Activated CD4-positive, alpha-beta T cell treated with anti-CD3 and anti-CD28 coated beads for 36 hours (primary cell): ENCODE results near the gene CUX1. TPM values are rescaled to one million over a fixed set of nuclear protein-coding genes. Genes with fewer than 3 reads are reported as not detected.
A peak's percentile ranks its signal among the peaks of the same experiment; 100 is the strongest.

Experiments
- ATAC-seq: fragments of 200-7000 bp; cut with Tn5 transposase; one replicate; pipeline ENCODE4 v1.10.0; 2021; ENCODE audit warnings: mild to moderate bottlenecking, moderate library complexity
- CTCF ChIA-PET: fragments of 350-600 bp; sonication (Branson Sonifier 250); formaldehyde crosslinking; loops from one replicate; lab custom pipeline; 2021; ENCODE audit warnings: antibody characterized with exemption; lab: Charles Lee
- POLR2A ChIA-PET: fragments of 350-600 bp; sonication (Branson Sonifier 250); formaldehyde crosslinking; loops from one replicate; lab custom pipeline; 2021; ENCODE audit warnings: antibody characterized with exemption, inconsistent platforms; lab: Charles Lee
- DNase-seq: peaks from one replicate; pipeline ENCODE4 v3.0.0-alpha.2; 2020
- H3K27ac Mint-ChIP-seq: one replicate; pipeline ENCODE4 v1.8.0; 2021; ENCODE audit warnings: mixed read lengths
- H3K27me3 Mint-ChIP-seq: one replicate; pipeline ENCODE4 v1.8.0; 2021; ENCODE audit warnings: mixed read lengths
- H3K36me3 Mint-ChIP-seq: one replicate; pipeline ENCODE4 v1.8.0; 2021; ENCODE audit warnings: low read depth, mixed read lengths
- H3K4me1 Mint-ChIP-seq: one replicate; pipeline ENCODE4 v1.8.0; 2021; ENCODE audit warnings: mixed read lengths
- H3K4me3 Mint-ChIP-seq: one replicate; pipeline ENCODE4 v1.8.0; 2021; ENCODE audit warnings: mild to moderate bottlenecking, moderate library complexity, mixed read lengths
- H3K9me3 Mint-ChIP-seq: one replicate; pipeline ENCODE4 v1.8.0; 2021; ENCODE audit warnings: low read depth, mixed read lengths
- intact Hi-C, 2 experiments: fragments of 100-400 bp; cut with DNase I in 1 of 2; cut with micrococcal nuclease in 1 of 2; formaldehyde crosslinking; loops; one replicate each; pipeline versions ENCODE4 v1.14.2 to v1.15.1; 2022 to 2024; cut with DNase I, micrococcal nuclease
- total RNA-seq, 2 experiments: library from RNA; stranded (reverse); gene quantifications; one replicate each; pipeline ENCODE4 v1.2.3, GENCODE V29; 2021

Gene CUX1
- total RNA-seq, 2 experiments from 2014 or later = 21.6 to 23.5 TPM

- no peak for ATAC-seq
- ChIA-PET CTCF (no interaction called here), POLR2A (no interaction called here)
- Mint-ChIP-seq H3K4me1 (peaks cover 22% of the 10 kb centered on the region), H3K36me3 (no peaks in the 10 kb centered on the region), H3K4me3 (no peak overlapping the region), H3K27ac (no peak overlapping the region), H3K9me3 (no peaks in the 10 kb centered on the region), H3K27me3 (no peaks in the 10 kb centered on the region)
- no peak for DNase-seq
- intact Hi-C loops = no loop called here
Observed at GRCh38 chr7:101950450-101951119, 133.2 kb downstream of the CUX1 start.

DNA sequence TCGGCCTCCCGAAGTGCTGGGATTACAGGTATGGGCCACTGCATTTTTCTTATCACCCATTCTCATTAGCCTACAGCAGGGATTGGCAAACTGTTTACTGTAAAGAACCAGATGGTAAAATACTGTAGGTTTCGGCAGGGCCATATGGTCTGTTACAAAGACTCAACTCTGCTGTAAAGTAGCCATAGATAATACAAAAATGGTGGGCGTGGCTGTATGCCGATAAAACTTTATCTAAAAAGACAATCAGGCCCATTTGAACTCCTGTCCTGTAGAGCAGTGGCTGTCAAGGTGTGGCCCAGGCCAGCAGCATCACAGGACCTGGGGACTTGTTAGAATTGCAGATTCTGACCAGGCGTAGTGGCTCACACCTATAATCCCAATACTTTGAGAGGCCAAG, 134.3 kb downstream of the CUX1 start:
- CTCF ChIA-PET = no interaction called here

GRCh38 chr7:101952355-101953247, 135.2 kb downstream of the CUX1 start:
- ChIA-PET POLR2A (no interaction called here), CTCF (no interaction called here)
- ATAC-seq (no peak), DNase-seq (peak; percentile 11)
- peaks cover 28% of the 10 kb centered on the region for H3K4me1 Mint-ChIP-seq
- no peaks in the 10 kb centered on the region for H3K27me3 Mint-ChIP-seq
- H3K9me3 Mint-ChIP-seq = no peaks in the 10 kb centered on the region
- intact Hi-C loops = no loop called here
- H3K36me3 Mint-ChIP-seq = no peaks in the 10 kb centered on the region
- H3K4me3 Mint-ChIP-seq = peak overlapping the region; percentile 27
- H3K27ac Mint-ChIP-seq = peak overlapping the region; percentile 91

More for the DNA sequence above, 134.3 kb downstream of the CUX1 start:
- no peak overlapping the region for H3K4me3 Mint-ChIP-seq
- H3K9me3 Mint-ChIP-seq = no peaks in the 10 kb centered on the region
- POLR2A ChIA-PET = no interaction called here
- intact Hi-C loops = no loop called here
- H3K4me1 Mint-ChIP-seq = peaks cover 23% of the 10 kb centered on the region
- ATAC-seq (no peak), DNase-seq (no peak)
- no peaks in the 10 kb centered on the region for H3K27me3 Mint-ChIP-seq
- no peak overlapping the region for H3K27ac Mint-ChIP-seq
- no peaks in the 10 kb centered on the region for H3K36me3 Mint-ChIP-seq

DNA sequence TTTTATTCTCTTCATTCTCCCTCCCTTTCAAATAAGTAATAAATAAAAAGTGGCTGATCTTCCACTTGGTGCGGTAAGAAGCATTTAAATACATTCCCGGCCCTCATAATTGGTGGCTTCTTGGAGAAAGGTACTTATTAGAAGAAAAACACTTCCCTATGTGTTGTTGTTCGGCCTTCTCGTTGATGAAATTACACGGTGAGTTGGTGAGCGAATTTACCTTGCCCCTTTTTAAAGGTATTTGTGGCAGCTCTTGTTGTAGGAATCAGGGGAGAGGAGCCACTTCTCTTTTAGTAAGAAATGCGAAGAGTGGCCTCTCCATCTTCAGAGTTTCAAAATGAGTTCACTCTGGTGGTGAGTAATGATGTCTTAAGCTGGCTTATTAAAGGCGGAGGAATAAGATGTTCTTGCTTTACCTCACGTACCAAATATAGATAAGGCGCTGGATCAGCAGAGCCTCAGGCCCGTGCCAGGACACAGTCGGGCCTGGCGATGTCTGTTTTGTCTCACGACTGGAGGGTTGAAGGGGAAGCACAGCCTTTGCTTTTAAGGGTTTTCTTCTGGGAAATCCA, 135.9 kb downstream of the CUX1 start:
- ChIA-PET CTCF (no interaction called here), POLR2A (no interaction called here)
- Mint-ChIP-seq H3K36me3 (no peaks in the 10 kb centered on the region), H3K4me3 (peak overlapping the region; percentile 27), H3K27me3 (no peaks in the 10 kb centered on the region), H3K27ac (peak overlapping the region; percentile 91), H3K4me1 (peaks cover 33% of the 10 kb centered on the region), H3K9me3 (no peaks in the 10 kb centered on the region)
- DNase-seq (peak; percentile 38), ATAC-seq (peak; percentile 92)
- intact Hi-C loops = no loop called here

GRCh38 chr7:101954499-101954898, 137.1 kb downstream of the CUX1 start:
- Mint-ChIP-seq H3K27ac (no peak overlapping the region), H3K27me3 (no peaks in the 10 kb centered on the region), H3K4me1 (peaks cover 33% of the 10 kb centered on the region), H3K36me3 (no peaks in the 10 kb centered on the region), H3K9me3 (no peaks in the 10 kb centered on the region), H3K4me3 (no peak overlapping the region)
- ATAC-seq (no peak), DNase-seq (no peak)
- ChIA-PET CTCF (no interaction called here), POLR2A (no interaction called here)
- intact Hi-C loops = no loop called here

- intact Hi-C loops = no loop called here
- Mint-ChIP-seq H3K27ac (no peak overlapping the region), H3K9me3 (no peaks in the 10 kb centered on the region), H3K27me3 (no peaks in the 10 kb centered on the region), H3K36me3 (no peaks in the 10 kb centered on the region), H3K4me1 (peaks cover 33% of the 10 kb centered on the region), H3K4me3 (no peak overlapping the region)
- CTCF ChIA-PET = interaction anchor here (0.6 kb wide), 1 partner anchor 39 kb away, joined by 3 read pairs; no protein-coding TSS in a partner anchor
- ATAC-seq = no peak
- no peak for DNase-seq
- POLR2A ChIA-PET = no interaction called here
Observed at GRCh38 chr7:101956130-101956529, 138.7 kb downstream of the CUX1 start.

- intact Hi-C loops = no loop called here
- Mint-ChIP-seq H3K4me3 (no peak overlapping the region), H3K4me1 (peaks cover 28% of the 10 kb centered on the region), H3K27me3 (no peaks in the 10 kb centered on the region), H3K27ac (no peak overlapping the region), H3K36me3 (no peaks in the 10 kb centered on the region), H3K9me3 (no peaks in the 10 kb centered on the region)
- DNase-seq (no peak), ATAC-seq (peak; percentile 41)
- CTCF ChIA-PET = no interaction called here
- POLR2A ChIA-PET = no interaction called here
Observed at GRCh38 chr7:101957744-101958525, 140.5 kb downstream of the CUX1 start.

GRCh38 chr7:101959342-101959741, 141.9 kb downstream of the CUX1 start:
- no peak for ATAC-seq
- H3K4me3 Mint-ChIP-seq = no peak overlapping the region
- no peaks in the 10 kb centered on the region for H3K36me3 Mint-ChIP-seq
- no peak for DNase-seq
- H3K27me3 Mint-ChIP-seq = no peaks in the 10 kb centered on the region
- ChIA-PET CTCF (no interaction called here), POLR2A (no interaction called here)
- peaks cover 14% of the 10 kb centered on the region for H3K4me1 Mint-ChIP-seq
- H3K27ac Mint-ChIP-seq = no peak overlapping the region
- no peaks in the 10 kb centered on the region for H3K9me3 Mint-ChIP-seq
- intact Hi-C loops = no loop called here

DNA sequence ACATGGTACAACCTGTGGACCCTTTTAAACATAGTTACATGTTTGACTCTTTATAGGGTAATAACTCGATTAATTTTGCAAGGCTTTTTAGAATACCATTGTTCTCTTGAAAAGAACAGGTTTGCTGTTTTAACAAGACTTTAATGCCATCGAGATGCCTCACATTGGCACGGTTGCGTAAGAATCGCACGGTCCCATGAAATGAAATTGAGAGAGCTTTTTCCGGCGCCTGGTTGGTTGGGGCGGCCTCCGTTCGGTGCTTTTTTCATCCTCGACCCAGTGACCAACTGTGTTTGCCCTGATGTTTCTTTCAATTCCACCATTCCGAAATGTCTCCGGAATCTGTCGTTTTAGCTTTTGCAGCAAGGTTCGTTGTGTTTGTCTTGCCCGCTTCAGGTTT, 142.4 kb downstream of the CUX1 start:
- CTCF ChIA-PET = no interaction called here
- Mint-ChIP-seq H3K36me3 (no peaks in the 10 kb centered on the region), H3K27ac (no peak overlapping the region), H3K4me1 (peaks cover 11% of the 10 kb centered on the region), H3K4me3 (no peak overlapping the region), H3K27me3 (no peaks in the 10 kb centered on the region), H3K9me3 (no peaks in the 10 kb centered on the region)
- ATAC-seq (no peak), DNase-seq (no peak)
- POLR2A ChIA-PET = no interaction called here
- intact Hi-C loops = no loop called here

DNA sequence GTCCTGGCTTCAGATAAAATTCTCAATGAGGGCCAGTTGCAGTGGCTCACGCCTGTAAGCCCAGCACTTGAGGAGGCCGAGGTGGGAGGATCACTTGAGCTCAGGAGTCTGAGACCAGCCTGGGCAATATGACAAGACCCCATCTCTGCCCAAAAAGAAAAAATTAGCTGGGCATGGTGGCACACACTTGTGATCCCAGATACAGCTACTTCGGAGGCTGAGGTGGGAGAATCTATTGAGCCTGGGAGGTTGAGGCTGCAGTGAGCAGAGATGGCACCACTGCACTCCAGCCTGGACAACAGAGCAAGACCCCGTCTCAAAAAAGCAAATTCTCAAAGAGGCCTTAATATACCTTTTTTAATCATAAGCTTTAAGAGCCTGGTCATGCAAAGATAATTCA, 142.9 kb downstream of the CUX1 start:
- ChIA-PET CTCF (no interaction called here), POLR2A (no interaction called here)
- Mint-ChIP-seq H3K4me3 (no peak overlapping the region), H3K27ac (no peak overlapping the region), H3K36me3 (no peaks in the 10 kb centered on the region), H3K4me1 (peaks cover 11% of the 10 kb centered on the region), H3K9me3 (no peaks in the 10 kb centered on the region), H3K27me3 (no peaks in the 10 kb centered on the region)
- no peak for ATAC-seq
- intact Hi-C loops = no loop called here
- no peak for DNase-seq

- ATAC-seq = no peak
- Mint-ChIP-seq H3K4me3 (no peak overlapping the region), H3K4me1 (peaks cover 11% of the 10 kb centered on the region)
Observed at GRCh38 chr7:101960985-101961708, 143.7 kb downstream of the CUX1 start.

More at GRCh38 chr7:101960985-101961708, 143.7 kb downstream of the CUX1 start:
- ChIA-PET POLR2A (no interaction called here), CTCF (no interaction called here)
- H3K27ac Mint-ChIP-seq = no peak overlapping the region
- DNase-seq = no peak
- intact Hi-C loops = no loop called here
- no peaks in the 10 kb centered on the region for H3K9me3 Mint-ChIP-seq
- H3K36me3 Mint-ChIP-seq = no peaks in the 10 kb centered on the region
- H3K27me3 Mint-ChIP-seq = no peaks in the 10 kb centered on the region
